ENCODE data around the gene SRPK2. TPM values are rescaled to one million over a fixed set of nuclear protein-coding genes. Genes with fewer than 3 reads are reported as not detected.

Gene SRPK2
- total RNA-seq, 4 donors from 2014 or later: 29.5 to 48.2 (median 30.6) TPM

GRCh38 chr7:105188201-105188600 lies 200.5 kb downstream of the SRPK2 start:
- TF ChIP-seq CTCF (IDR thresholded peaks at IDR 0.05): no peak
- ATAC-seq (ENCODE audit: low FRiP score) (no peak), DNase-seq (ENCODE audit: low spot score) (no peak)

GRCh38 chr7:105187302-105188169 lies 201.2 kb downstream of the SRPK2 start:
- TF ChIP-seq CTCF (IDR thresholded peaks at IDR 0.05): no peak
- ATAC-seq (ENCODE audit: low FRiP score) (no peak), DNase-seq (ENCODE audit: low spot score) (no peak)

GRCh38 chr7:105185290-105186010 lies 203.3 kb downstream of the SRPK2 start:
- DNase-seq (ENCODE audit: low spot score) (no peak), ATAC-seq (ENCODE audit: low FRiP score) (no peak)
- no peak for TF ChIP-seq CTCF (IDR thresholded peaks at IDR 0.05)

- no peak for TF ChIP-seq CTCF (IDR thresholded peaks at IDR 0.05)
- no peak for ATAC-seq (ENCODE audit: low FRiP score)
- DNase-seq (ENCODE audit: low spot score): no peak
Observed at GRCh38 chr7:105180002-105180401, 208.7 kb downstream of the SRPK2 start.

GRCh38 chr7:105178928-105179541 lies 209.7 kb downstream of the SRPK2 start:
- no peak for DNase-seq (ENCODE audit: low spot score)
- no peak for ATAC-seq (ENCODE audit: low FRiP score)
- TF ChIP-seq CTCF (IDR thresholded peaks at IDR 0.05): no peak

- ATAC-seq (ENCODE audit: low FRiP score) (no peak), DNase-seq (ENCODE audit: low spot score) (no peak)
- TF ChIP-seq CTCF (IDR thresholded peaks at IDR 0.05): no peak
Observed at GRCh38 chr7:105178177-105178576, 210.5 kb downstream of the SRPK2 start.

Data from omental fat pad (tissue), 4 donors.